GM19467 (cell line): ENCODE results near the gene C1orf185.
"Not testable (repeated sequence)": the region's sequence is repeated elsewhere in the genome, so short reads cannot be mapped to it uniquely, and the experiment has no call there.

ENCODE experiments used
- ATAC-seq: cut with Tn5 transposase; IDR thresholded peaks from one replicate; pipeline ENCODE4 v1.9.1; 2021; ENCODE audit warnings: mild to moderate bottlenecking, moderate library complexity; ENCODE audit not compliant: unreplicated experiment

Gene C1orf185

DNA sequence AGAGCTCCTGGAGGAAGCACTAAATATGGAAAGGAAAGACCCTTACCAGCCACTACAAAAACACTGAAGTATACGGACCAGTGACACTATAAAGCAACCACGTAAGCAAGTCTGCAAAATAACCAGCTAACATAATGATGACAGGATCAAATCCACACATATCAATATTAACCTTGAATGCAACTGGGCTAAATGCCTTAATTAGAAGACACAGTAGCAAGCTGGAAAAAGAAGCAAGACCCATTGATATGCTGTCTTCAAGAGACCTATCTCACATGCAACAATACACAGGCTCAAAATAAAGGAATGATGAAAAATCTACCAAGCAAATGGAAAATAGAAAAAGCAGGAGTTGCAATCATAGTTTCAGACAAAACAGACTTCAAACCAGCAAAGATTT lies 31.0 kb downstream of the C1orf185 start:
- no peak for ATAC-seq

DNA sequence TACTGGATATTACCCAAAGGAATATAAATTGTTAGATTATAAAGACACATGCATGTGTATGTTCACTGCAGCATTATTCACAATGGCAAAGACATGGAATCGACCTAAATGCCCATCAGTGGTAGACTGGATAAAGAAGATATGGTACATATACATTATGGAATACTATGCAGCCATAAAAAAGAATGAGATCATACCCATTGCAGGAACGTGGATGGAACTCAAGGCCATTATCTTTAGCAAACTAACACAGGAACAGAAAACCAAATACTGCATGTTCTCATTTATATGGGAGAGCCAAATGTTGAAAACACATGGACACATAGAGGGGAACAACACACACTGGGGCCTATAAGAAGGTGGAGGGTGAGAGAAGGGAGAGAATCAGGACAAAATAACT lies 35.7 kb downstream of the C1orf185 start:
- ATAC-seq: not testable (repeated sequence)

DNA sequence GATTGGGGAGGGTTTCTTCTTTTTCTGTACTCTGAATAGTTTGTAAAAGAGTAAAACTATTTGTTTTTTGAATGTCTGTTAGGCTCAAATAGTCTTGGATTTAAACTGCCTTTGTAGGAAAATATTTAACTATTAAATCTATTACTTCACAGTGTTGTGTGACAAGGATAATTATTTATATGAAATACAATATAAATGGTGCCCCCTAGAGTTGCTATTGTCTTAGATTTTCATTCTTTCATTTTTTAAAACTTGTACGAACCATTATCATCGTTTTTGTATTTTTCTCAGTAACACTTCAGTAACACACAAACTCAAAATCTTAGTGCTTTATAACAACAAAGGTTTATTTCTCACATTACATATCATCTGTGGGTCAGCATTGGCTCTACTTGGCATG lies 37.4 kb downstream of the C1orf185 start:
- ATAC-seq: no peak

DNA sequence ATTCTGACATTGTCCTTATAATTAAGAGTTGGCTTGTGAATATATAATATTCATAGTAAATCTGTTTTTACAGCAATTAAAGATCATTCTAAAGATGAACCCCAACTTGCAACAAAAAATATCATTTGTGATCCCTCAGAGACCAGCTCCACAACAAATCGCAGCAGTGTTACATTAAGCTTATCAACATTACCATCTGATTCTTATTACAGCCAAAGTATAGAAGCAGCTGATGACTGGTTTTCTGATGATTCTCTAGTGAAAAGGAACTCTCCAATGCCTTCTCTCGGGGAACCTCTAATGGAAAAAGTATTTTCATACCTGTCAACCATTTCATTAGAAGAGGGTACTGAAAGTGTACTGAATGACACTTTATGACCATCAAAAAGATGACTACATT lies 45.4 kb downstream of the C1orf185 start:
- no peak for ATAC-seq

DNA sequence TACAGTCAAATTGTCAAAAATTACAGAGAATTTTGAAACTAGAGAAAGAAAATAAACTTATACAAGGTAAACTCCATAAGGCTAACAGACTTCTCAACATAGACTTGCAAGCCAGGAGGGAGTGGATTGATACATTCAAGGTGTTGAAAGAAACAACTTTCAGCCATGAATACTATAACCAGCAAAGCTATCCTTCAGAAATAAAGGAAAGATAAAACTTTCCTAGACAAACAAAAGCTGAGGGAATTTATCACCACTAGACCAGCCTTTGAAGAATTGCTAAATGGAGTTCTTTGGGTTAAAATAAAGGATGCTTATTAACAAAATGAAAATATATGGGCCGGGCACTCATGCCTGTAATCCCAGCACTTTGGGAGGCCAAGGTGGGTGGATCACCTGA lies 52.7 kb downstream of the C1orf185 start:
- no peak for ATAC-seq

DNA sequence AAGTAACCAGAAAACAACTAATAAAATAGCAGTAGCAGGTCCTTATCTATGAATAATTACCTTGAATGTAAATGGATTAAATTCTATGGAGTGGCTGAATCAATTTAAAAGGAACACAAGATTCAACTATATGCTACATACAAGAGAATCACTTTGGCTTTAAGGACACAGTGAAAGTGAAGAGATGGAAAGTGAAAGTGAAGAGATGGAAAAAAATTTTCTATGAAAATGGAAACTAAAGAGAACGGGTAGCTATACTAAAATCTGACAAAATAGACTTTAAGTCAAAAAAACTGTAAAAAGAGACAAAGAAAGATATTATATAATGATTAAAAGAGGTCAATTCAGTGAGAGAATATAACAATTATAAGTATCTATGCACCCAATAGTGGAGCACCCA lies 54.7 kb downstream of the C1orf185 start:
- no peak for ATAC-seq

DNA sequence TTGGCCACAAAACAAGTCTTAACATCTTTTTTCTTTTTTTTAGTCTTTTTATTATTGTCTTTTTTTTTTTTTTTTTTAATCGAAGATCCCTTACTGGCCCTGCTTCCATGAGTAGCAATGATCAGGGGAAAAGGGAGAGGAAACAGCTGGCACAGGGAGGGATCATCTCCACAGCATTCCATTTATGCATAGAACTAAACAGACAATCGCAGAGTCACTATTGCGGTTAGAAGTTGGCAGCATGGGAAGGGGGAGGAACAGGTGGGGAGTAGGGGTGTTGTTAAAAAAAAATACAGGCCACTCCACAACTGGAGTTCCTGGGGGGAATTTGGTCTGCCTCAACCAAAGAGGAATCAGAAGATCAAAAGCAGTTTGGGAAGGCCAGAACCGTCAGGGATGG lies 55.4 kb downstream of the C1orf185 start:
- ATAC-seq: no peak

DNA sequence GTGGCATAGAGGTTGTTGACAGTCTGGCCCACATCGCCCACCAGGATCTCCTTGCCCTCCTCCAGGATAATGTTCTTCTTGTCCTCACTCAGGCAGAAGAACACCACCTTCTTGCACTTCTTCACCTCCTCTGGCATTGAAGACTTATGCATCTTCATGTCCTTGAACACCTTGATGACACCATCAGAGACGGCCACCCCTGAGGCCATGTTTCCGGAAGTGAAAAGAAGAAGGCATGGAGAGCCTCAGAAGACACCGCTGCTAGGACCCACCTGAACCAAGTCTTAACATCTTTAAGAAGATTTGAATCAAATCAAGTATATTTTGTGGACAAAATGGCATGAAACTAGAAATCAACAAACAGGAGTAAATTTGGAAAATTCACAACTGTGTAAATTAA lies 56.2 kb downstream of the C1orf185 start:
- ATAC-seq: no peak

DNA sequence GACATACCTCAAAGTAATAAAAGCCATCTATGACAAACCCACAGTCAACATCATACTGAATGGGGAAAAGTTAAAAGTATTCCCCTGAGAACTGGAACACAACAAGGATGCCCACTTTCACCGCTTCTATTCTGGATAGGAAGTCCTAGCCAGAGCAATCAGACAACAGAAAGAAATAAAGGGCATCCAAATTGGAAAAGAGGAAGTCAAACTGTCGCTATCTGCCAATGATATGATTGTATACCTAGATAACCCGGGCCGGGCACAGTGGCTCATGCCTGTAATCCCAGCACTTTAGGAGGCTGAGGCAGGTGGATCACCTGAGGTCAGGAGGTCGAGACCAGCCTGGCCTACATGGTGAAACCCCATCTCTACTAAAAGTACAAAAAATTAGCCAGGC lies 60.5 kb downstream of the C1orf185 start:
- not testable (repeated sequence) for ATAC-seq

DNA sequence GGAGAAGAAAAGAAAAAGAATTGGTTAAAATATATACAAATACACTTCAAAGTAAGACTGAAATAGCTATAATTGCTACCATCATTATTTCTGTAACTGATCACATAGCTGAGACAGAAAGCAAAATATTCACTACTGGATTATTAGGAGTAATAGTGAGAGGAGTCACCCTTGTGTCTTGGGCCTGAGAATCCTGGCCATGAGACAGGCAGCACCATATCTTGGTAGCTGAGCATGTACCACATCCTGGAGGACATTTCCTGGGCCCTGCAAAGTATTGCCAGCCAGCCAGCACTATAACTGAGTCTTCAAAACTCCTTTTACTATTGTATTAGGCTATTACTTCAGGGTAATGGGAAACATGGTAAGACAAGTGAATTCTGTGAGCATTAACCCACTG lies 63.5 kb downstream of the C1orf185 start:
- no peak for ATAC-seq

DNA sequence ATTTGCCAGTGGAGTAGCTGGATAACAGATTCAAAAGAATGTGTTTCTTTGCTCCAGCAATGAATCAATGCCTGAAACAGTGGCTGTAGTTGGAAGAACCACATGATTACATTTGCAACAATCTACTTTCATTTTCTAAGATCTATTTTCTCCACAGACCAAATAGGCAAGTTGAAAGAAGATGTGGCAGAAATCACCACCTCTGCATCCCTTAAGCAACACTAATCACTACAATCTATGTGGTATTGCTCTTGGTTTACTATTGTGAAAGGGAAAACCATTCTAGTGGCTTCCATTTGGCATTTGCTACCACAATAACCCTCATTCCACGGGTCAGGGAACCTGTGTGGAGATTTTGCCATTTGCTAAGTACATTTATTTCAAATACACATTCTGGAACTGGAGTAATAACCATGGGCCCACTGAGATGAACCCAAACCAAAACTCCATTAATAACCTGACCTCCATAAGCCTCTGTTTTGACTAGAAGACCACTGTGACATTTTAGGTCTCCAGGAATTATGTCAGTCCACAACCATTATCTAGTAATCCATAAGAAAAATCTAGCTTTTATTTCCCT lies 66.3 kb downstream of the C1orf185 start:
- ATAC-seq: no peak

DNA sequence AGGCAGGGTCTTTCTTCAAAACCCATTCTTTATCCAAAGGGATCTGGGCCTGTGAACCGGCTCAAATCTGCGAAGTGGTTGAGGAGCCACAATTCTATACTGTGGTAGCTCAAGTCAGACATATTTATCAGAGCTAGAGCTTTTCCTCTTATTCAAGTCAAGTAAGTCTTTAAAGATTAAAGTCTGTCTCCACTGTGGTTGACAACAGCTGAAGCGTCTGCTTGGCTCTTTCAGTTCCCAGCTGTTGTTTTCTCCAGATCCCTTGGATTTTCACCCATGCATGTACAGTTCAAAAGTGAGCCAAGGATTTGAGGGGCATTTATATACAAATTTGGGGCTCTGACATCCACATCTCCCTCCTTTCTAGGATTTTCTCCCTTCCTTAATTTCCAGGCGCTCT lies 66.9 kb downstream of the C1orf185 start:
- ATAC-seq: no peak

DNA sequence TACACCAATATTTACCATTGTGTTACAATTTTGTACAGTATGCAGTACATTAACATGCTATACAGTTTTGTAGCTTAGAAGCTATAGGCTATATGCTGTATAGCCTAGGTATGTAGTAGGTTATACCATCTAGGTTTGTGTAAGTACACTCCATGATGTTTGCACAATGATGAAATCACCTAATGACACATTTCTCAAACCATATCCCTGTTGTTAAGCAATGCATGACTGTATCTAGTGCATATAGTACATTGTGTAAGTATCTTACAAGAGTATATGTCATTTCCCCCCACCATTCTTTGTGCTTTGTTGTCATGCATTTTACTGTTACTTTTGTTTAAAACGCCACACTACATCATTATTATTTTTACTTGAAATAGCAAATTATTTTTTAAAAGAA lies 68.3 kb downstream of the C1orf185 start:
- ATAC-seq: no peak

DNA sequence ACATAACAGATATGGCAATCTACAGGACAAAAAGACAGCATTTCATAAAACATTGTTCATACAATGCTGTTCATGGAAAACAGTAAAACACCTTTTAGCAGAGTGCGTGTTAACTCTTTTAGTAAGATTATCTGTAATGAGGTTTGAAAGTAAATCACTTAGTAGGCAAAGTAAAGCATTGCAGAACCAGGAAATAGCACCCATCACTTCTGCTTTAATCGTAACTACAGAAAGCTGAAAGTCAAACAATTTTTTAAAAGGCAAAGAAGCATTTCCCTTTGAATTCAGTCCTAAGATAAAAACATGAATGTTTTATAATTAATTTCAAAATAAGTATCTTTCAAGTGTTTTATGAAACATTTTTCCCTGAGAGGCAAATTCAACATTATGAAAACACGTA lies 70.8 kb downstream of the C1orf185 start:
- no peak for ATAC-seq

DNA sequence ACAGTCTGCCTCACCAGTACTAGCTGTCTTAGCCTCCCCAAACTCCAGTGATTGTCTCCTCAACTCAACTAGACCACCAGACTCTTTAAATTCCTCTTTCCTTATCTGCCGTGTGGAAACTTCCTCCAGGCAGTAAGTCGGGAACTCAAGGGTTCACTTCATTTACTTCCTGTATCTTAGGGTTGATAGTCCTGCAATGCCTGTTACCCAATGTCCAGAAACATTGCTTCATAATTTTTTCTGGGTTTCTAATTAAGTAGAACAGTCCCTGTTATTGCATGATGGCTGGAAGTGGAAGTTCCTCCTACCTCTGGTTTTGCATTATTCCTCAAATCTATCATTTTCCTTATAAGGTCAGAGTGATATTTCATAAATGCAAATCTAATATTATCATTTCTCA lies 73.2 kb downstream of the C1orf185 start:
- ATAC-seq: no peak

DNA sequence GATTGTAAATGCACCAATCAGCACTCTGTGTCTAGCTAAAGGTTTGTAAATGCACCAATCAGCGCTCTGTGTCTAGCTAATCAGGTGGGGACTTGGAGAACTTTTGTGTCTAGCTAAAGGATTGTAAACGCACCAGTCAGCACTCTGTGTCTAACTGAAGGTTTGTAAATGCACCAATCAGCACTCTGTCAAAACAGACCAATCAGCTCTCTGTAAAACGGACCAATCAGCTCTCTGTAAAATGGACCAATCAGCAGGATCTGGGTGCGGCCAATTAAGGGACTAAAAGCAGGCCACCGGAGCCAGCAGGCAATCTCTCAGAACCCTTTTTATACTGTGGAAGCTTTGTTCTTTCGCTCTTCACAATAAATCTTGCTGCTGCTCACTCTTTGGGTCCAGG lies 76.0 kb downstream of the C1orf185 start:
- ATAC-seq: not testable (repeated sequence)

DNA sequence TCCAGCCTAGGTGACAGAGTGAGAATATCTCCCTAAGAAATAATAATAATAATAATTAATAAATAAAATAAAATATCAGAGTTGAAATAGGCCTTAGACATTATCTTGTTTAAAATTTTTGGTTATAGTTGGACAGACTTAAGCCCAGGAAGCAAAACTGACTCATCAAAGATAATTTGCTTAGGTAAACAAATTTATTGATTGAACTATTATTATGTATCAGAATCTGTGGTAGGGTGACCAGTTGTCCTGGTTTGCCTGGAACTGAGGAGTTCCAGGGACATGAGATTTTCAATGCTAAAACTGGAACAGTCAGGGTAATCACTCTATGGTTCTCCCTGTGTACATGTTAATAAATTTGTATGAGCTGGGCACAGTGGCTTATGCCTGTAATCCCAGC lies 86.2 kb downstream of the C1orf185 start:
- no peak for ATAC-seq

DNA sequence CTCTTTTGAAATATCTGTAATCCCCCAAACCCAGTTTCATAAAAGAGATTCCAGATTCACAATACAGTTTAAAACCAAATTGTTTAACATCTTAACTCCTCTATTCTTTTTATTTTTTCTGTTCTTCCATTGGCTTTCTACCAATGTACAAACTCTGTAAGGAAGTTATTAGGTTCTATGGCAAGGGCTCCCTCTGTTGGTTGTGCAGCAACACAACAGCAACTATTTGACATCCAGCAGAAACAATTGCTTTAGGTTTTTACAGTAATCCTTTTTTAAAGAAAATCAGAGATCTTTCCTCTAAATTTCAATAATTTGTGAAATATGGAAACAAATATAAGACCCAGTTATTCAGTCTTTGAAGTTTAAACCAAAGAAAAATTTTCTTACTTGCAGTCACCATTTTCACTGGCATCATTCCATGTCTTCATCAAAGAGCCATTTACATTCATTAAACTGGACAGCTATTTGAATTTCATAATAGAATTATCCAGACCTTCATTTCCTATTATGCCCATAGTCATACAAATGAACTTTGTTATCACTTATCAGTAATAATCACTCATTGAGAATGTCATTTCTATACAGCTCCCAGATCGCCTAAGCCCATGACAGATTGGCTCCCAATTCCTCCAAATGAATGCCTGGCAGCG lies 87.5 kb downstream of the C1orf185 start:
- ATAC-seq: no peak

DNA sequence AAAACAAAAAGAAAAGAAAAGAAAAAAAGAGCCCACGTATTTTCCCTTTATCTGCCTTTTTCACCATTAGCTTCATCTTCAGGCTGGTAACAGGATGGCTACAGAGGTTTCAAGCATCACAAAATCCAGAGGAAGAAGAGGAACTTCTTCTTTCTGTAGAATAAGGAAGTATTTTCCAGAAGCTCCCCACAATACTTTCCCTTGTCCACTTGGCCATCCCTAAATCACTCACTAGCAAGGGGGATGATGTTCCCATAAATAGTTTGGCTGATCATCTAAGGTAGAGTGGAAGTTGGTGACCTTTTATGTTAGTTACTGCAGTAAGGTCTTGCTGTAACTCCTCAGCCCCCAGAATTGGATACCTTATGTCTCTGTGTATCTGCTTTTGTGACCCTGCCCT lies 88.9 kb downstream of the C1orf185 start:
- no peak for ATAC-seq

DNA sequence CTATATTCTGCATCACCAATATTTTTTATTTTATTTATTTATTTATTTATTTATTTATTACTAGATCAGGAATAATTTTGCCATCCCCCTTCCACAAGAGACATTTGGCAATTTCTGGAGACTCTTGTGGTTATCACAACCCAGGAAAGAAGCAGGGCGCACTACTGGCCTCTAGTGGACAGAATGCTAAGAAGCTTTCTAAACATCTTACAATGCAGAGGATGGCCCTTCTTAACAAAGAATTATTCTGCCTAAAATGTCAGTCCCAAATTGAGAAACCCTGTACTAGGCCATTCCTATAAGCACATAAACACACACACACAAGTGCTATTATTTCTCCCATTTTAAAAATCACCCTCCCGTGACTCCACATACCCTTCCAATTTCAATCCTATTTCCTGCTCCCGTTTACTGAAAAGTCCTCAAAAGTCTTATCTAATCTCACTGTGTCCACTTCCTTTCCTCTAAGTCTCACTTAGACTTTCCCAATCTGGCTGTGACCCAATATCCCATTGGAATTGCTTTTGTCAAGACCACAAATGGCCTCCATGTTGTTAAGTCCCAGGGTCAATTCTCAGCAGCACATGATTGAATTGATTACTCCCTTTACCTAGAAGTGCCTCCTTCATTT lies 90.3 kb downstream of the C1orf185 start:
- no peak for ATAC-seq

DNA sequence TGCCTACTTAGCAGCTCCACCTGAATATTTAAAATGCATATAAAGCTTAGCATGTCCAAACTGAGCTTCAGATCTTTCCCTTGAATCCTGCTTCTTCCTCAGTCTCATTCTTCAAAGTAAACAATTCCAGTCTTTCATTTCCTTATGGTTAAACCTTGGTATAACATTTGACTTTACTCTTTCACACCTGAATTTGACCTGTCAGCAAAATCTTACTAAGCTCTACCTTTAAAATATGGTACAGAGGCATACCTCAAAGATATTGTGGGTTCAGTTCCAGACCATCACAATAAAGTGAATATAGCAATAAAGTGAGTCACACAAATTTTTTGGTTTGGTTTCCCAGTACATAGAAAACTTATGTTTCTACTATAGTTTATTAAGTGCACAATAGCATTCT lies 91.5 kb downstream of the C1orf185 start:
- ATAC-seq: no peak
